Kidney (tissue), 14 donors: Measurements from ENCODE around the gene NBAS. TPM values are rescaled to one million over a fixed set of nuclear protein-coding genes. Genes with fewer than 3 reads are reported as not detected.
"Not testable (repeated sequence)": the region's sequence is repeated elsewhere in the genome, so short reads cannot be mapped to it uniquely, and the experiment has no call there.

Source experiments
- DNase-seq, 5 donors: peaks; one replicate each; pipeline ENCODE4 v3.0.0-alpha.2; 2013 to 2020
- FAIRE-seq: peaks from 2 replicates; lab custom pipeline; 2012; peaks lifted over from hg19 to GRCh38; lab: Jason Lieb, UNC
- H3K27ac ChIP-seq, 2 donors: one replicate each; pipeline ENCODE4 v1.7.0; 2013; ENCODE audit warnings: low read depth in 2 of 2, low read length in 2 of 2, inconsistent platforms in 1 of 2
- H3K27me3 ChIP-seq: one replicate; pipeline ENCODE4 v1.7.1; 2013; ENCODE audit warnings: low read length, inconsistent platforms; ENCODE audit not compliant: control insufficient read depth, insufficient read depth
- H3K36me3 ChIP-seq, 3 donors: one replicate each; pipeline versions ENCODE4 v1.7.0 to v1.7.1; 2013; ENCODE audit warnings: low read length in 3 of 3, control low read depth in 1 of 3, inconsistent platforms in 1 of 3; ENCODE audit not compliant: insufficient read depth in 3 of 3, control insufficient read depth in 2 of 3
- H3K4me1 ChIP-seq, 3 donors: one replicate each; pipeline versions ENCODE4 v1.7.0 to v1.7.1; 2013; ENCODE audit warnings: low read length in 3 of 3, inconsistent platforms in 1 of 3, low read depth in 1 of 3; ENCODE audit not compliant: control insufficient read depth in 2 of 3, insufficient read depth in 2 of 3
- H3K4me3 ChIP-seq, 3 donors: one replicate each; pipeline versions ENCODE4 v1.7.0 to v1.8.1; 2013; ENCODE audit warnings: low read length in 3 of 3, control low read depth in 1 of 3, inconsistent platforms in 1 of 3
- H3K9ac ChIP-seq, 3 donors: one replicate each; pipeline versions ENCODE4 v1.7.0 to v1.7.1; 2013; ENCODE audit warnings: low read length in 3 of 3, control low read depth in 1 of 3, inconsistent platforms in 1 of 3
- H3K9me3 ChIP-seq, 3 donors: one replicate each; pipeline versions ENCODE4 v1.7.0 to v1.7.1; 2013; ENCODE audit warnings: low read length in 3 of 3, control low read depth in 1 of 3, inconsistent platforms in 1 of 3; ENCODE audit not compliant: control insufficient read depth in 2 of 3, insufficient read depth in 1 of 3
- intact Hi-C: fragments of 100-400 bp; cut with DNase I; formaldehyde crosslinking; loops from one replicate; pipeline ENCODE4 v1.11.1; 2022
- polyA plus RNA-seq: library from polyadenylated mRNA; stranded (reverse); fragments of 350-450 nt; fragmentation: Illumina TruSeq; extraction: RNeasy Lipid Tissue Mini Kit (QIAGEN cat#74804); gene quantifications from one replicate; pipeline ENCODE4 v1.2.3, GENCODE V29; 2014; ENCODE audit warnings: low read depth, low replicate concordance; ENCODE audit not compliant: insufficient read depth
- total RNA-seq: library from RNA; stranded (reverse); fragmentation: NEBNext Ultra II Directional; extraction: Animal tissue kit (Norgen Biotek cat#: 25700); gene quantifications from one replicate; pipeline ENCODE4 v1.2.1, GENCODE V29; 2021
- TF ChIP-seq, protein P1 (sequence below): IDR thresholded peaks from 3 replicates; pipeline ENCODE4 v1.5.1; 2012; ENCODE audit warnings: mild to moderate bottlenecking, moderate library complexity, borderline replicate concordance; ENCODE audit not compliant: insufficient read depth; ENCODE audit errors: extremely low read depth
- donor health status: control.
- donor health status: control.
- donor health status: control.
- donor health status: control.
- donor health status: control.
- donor health status: DM: yes; HTN: yes; CAD: no.
- donor health status: Normal renal cell carcinoma (clear cell type).

NBAS gene
- total and polyA plus RNA-seq, 2 donors from 2014 or later: 40.8 to 44.2 TPM

DNA sequence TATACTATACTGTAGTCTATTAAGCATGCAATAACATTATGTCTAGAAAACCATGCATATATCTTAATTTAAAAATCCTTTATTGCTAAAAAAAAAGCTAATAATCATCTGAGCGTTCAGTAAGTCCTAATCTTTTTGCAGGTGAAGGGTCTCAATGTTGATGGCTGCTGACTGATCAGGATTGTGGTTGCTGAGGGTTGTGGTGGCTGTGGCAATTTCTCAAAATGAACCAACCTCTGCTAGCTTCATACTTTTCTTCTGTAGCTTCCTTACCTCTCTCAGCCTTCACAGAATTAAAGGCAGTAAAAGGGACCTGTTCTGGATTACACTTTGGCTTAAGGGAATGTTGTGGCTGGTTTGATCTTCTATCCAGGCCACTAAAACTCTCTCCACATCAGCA is 235.8 kb downstream of the NBAS start:
- H3K36me3 ChIP-seq: peaks cover 0 to 7% (median 2%) of the 10 kb centered on the region in 3 donors
- intact Hi-C loops: no loop called here
- H3K9me3 ChIP-seq: no peaks in the 10 kb centered on the region
- H3K27ac ChIP-seq: no peak overlapping the region
- H3K9ac ChIP-seq: no peak overlapping the region
- DNase-seq: no peak
- no peak for FAIRE-seq
- no peak overlapping the region for H3K4me3 ChIP-seq
- peaks cover 0 to 12% (median 0%) of the 10 kb centered on the region in 3 donors for H3K4me1 ChIP-seq
- TF ChIP-seq, protein P1, sequence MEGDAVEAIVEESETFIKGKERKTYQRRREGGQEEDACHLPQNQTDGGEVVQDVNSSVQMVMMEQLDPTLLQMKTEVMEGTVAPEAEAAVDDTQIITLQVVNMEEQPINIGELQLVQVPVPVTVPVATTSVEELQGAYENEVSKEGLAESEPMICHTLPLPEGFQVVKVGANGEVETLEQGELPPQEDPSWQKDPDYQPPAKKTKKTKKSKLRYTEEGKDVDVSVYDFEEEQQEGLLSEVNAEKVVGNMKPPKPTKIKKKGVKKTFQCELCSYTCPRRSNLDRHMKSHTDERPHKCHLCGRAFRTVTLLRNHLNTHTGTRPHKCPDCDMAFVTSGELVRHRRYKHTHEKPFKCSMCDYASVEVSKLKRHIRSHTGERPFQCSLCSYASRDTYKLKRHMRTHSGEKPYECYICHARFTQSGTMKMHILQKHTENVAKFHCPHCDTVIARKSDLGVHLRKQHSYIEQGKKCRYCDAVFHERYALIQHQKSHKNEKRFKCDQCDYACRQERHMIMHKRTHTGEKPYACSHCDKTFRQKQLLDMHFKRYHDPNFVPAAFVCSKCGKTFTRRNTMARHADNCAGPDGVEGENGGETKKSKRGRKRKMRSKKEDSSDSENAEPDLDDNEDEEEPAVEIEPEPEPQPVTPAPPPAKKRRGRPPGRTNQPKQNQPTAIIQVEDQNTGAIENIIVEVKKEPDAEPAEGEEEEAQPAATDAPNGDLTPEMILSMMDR: no peak
- no peaks in the 10 kb centered on the region for H3K27me3 ChIP-seq

DNA sequence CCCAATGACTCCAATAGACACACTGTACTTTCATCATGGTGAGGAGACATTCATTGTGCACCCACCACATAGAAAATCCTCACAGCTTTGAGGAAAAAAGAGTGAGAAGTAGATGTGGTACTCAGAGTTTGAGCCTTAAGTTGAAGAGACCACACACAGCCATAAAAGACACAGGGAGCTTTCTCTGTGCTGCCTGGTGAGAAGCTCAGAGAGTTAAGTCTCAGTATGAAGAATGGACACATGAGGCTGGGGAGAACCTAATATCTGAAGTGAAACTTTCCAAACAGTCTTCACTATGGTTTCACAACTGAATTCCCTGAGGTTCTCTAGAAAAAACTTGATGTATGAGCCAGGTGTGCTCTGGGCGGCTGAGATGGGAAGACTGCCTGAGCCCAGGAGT is 237.9 kb downstream of the NBAS start:
- Histone ChIP-seq H3K4me1 (peaks cover 0 to 3% (median 0%) of the 10 kb centered on the region in 3 donors), H3K4me3 (no peak overlapping the region), H3K36me3 (no peaks in the 10 kb centered on the region), H3K27ac (no peak overlapping the region), H3K9me3 (no peaks in the 10 kb centered on the region), H3K27me3 (no peaks in the 10 kb centered on the region), H3K9ac (no peak overlapping the region)
- TF ChIP-seq, protein P1: no peak
- intact Hi-C loops: no loop called here
- FAIRE-seq (no peak), DNase-seq (no peak)

DNA sequence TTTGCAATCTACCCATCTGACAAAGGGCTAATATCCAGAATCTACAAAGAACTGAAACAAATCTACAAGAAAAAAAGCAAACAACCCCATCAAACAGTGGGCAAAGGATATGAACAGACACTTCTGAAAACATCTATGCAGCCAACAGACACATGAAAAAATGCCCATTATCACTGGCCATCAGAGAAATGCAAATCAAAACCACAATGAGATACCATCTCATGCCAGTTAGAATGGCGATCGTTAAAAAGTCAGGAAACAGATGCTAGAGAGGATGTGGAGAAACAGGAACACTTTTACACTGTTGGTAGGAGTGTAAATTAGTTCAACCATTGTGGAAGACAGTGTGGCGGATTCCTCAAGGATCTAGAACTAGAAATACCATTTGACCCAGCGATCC is 239.7 kb downstream of the NBAS start:
- H3K36me3 ChIP-seq, DNase-seq, intact Hi-C loops, H3K4me3 ChIP-seq, H3K27me3 ChIP-seq, FAIRE-seq, H3K9ac ChIP-seq, H3K27ac ChIP-seq, H3K4me1 ChIP-seq, H3K9me3 ChIP-seq: not testable (repeated sequence)

DNA sequence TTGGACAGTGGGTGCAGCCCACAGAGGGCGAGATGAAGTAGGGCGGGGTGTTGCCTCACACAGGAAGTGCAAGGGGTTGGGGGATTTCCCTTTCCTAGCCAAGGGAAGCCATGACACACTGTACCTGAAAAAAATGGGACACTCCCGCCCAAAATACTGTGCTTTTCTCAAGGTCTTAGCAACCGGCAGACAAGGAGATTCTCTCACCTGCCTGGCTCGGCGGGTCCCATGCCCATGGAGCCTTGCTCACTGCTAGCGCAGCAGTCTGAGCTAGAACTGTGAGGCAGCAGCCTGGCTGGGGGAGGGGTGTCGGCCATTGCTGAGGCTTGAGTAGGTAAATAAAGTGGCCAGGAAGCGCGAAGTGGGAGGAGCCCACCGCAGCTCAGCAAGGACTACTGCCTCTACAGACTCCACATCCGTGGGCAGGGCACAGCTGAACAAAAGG is 244.7 kb downstream of the NBAS start:
- no peak for FAIRE-seq

More for the DNA sequence above, 244.7 kb downstream of the NBAS start:
- H3K27ac ChIP-seq: no peak overlapping the region
- H3K36me3 ChIP-seq: no peaks in the 10 kb centered on the region
- H3K4me3 ChIP-seq: no peak overlapping the region
- intact Hi-C loops: no loop called here
- peak in 1 of 5 donors; percentile 58 for DNase-seq
- TF ChIP-seq, protein P1: no peak
- no peaks in the 10 kb centered on the region for H3K27me3 ChIP-seq
- no peak overlapping the region for H3K9ac ChIP-seq
- H3K4me1 ChIP-seq: no peaks in the 10 kb centered on the region
- H3K9me3 ChIP-seq: no peaks in the 10 kb centered on the region
